Peyer's patch (tissue), 4 donors: ENCODE results near the gene HES1. TPM values are rescaled to one million over a fixed set of nuclear protein-coding genes. Genes with fewer than 3 reads are reported as not detected.

Experiments used
- DNase-seq, 3 donors: peaks; one replicate each; pipeline ENCODE4 v3.0.0-alpha.2; 2017 to 2019
- H3K27ac ChIP-seq, 4 donors: fragments of 200-600 bp; sonication (generic); one replicate each; pipeline ENCODE4 v1.5.1; 2016 to 2019
- H3K27me3 ChIP-seq, 2 donors: fragments of 200-600 bp; sonication (generic); one replicate each; pipeline ENCODE4 v1.5.1; 2019
- H3K36me3 ChIP-seq, 3 donors: fragments of 200-600 bp; sonication (generic); one replicate each; pipeline ENCODE4 v1.5.1; 2016 to 2019
- H3K4me1 ChIP-seq, 4 donors: fragments of 200-600 bp; sonication (generic); one replicate each; pipeline ENCODE4 v1.5.1; 2016 to 2019
- H3K4me3 ChIP-seq, 4 donors: fragments of 200-600 bp; sonication (generic); 1 replicate in 3 of 4; 2 replicates in 1 of 4; pipeline ENCODE4 v1.5.1; 2016 to 2019; ENCODE audit warnings: mild to moderate bottlenecking in 1 of 4
- H3K9me3 ChIP-seq, 4 donors: fragments of 200-600 bp; sonication (generic); one replicate each; pipeline ENCODE4 v1.5.1; 2016 to 2019; ENCODE audit warnings: mild to moderate bottlenecking in 1 of 4
- CTCF ChIP-seq, 6 experiments: fragments of 450-650 bp in 4 of 6; fragments of 200-600 bp in 2 of 6; sonication (generic) in 1 of 6; IDR thresholded peaks; one replicate each; pipeline ENCODE4 v1.5.1; 2017 to 2019; ENCODE audit warnings: antibody characterized with exemption in 6 of 6, mild to moderate bottlenecking in 3 of 6, moderate library complexity in 1 of 6
- POLR2A ChIP-seq, 2 donors: fragments of 450-650 bp; IDR thresholded peaks; one replicate each; pipeline ENCODE4 v1.5.1; 2017; ENCODE audit warnings: antibody characterized with exemption in 2 of 2, mild to moderate bottlenecking in 2 of 2, moderate library complexity in 2 of 2
- total RNA-seq, 4 donors: library from RNA; depleted of rRNA; stranded (reverse); fragments of >200 nt; gene quantifications; one replicate each; pipeline ENCODE4 v1.1.0, GENCODE V29; 2016

Gene HES1
- total RNA-seq, 4 donors from 2014 or later, result 32.2 to 65.6 (median 49.4) TPM

GRCh38 chr3:194178669-194179068 lies 42.7 kb downstream of the HES1 start:
- Histone ChIP-seq H3K4me1 (no peaks in the 10 kb centered on the region), H3K36me3 (no peaks in the 10 kb centered on the region), H3K9me3 (no peaks in the 10 kb centered on the region), H3K27ac (no peak overlapping the region), H3K27me3 (no peaks in the 10 kb centered on the region), H3K4me3 (no peak overlapping the region)
- no peak for DNase-seq
- no peak for TF ChIP-seq CTCF (IDR thresholded peaks at IDR 0.05)
- TF ChIP-seq POLR2A (IDR thresholded peaks at IDR 0.05), result no peak

GRCh38 chr3:194180570-194180969 lies 44.6 kb downstream of the HES1 start:
- H3K27ac ChIP-seq, result no peak overlapping the region
- DNase-seq, result no peak
- H3K9me3 ChIP-seq, result no peaks in the 10 kb centered on the region
- no peaks in the 10 kb centered on the region for H3K27me3 ChIP-seq
- no peak overlapping the region for H3K4me3 ChIP-seq
- H3K36me3 ChIP-seq, result no peaks in the 10 kb centered on the region
- H3K4me1 ChIP-seq, result no peaks in the 10 kb centered on the region
- TF ChIP-seq POLR2A (IDR thresholded peaks at IDR 0.05) (no peak), CTCF (IDR thresholded peaks at IDR 0.05) (no peak)

GRCh38 chr3:194181612-194182529 lies 45.9 kb downstream of the HES1 start:
- H3K27me3 ChIP-seq, result no peaks in the 10 kb centered on the region
- H3K9me3 ChIP-seq, result no peaks in the 10 kb centered on the region
- no peaks in the 10 kb centered on the region for H3K4me1 ChIP-seq
- no peak for TF ChIP-seq POLR2A (IDR thresholded peaks at IDR 0.05)
- TF ChIP-seq CTCF (IDR thresholded peaks at IDR 0.05), result no peak
- no peaks in the 10 kb centered on the region for H3K36me3 ChIP-seq
- no peak overlapping the region for H3K4me3 ChIP-seq
- no peak for DNase-seq
- H3K27ac ChIP-seq, result no peak overlapping the region

- TF ChIP-seq CTCF (IDR thresholded peaks at IDR 0.05) (no peak), POLR2A (IDR thresholded peaks at IDR 0.05) (no peak)
- Histone ChIP-seq H3K27ac (no peak overlapping the region), H3K4me3 (no peak overlapping the region), H3K9me3 (no peaks in the 10 kb centered on the region), H3K36me3 (no peaks in the 10 kb centered on the region), H3K27me3 (no peaks in the 10 kb centered on the region), H3K4me1 (no peaks in the 10 kb centered on the region)
- no peak for DNase-seq
Observed at GRCh38 chr3:194183271-194183670, 47.3 kb downstream of the HES1 start.

- H3K4me1 ChIP-seq, result no peaks in the 10 kb centered on the region
Observed at GRCh38 chr3:194184265-194184751, 48.4 kb downstream of the HES1 start.

More at GRCh38 chr3:194184265-194184751, 48.4 kb downstream of the HES1 start:
- no peaks in the 10 kb centered on the region for H3K9me3 ChIP-seq
- no peak overlapping the region for H3K4me3 ChIP-seq
- no peaks in the 10 kb centered on the region for H3K36me3 ChIP-seq
- no peaks in the 10 kb centered on the region for H3K27me3 ChIP-seq
- H3K27ac ChIP-seq, result no peak overlapping the region
- DNase-seq, result no peak
- TF ChIP-seq CTCF (IDR thresholded peaks at IDR 0.05) (no peak), POLR2A (IDR thresholded peaks at IDR 0.05) (no peak)
